Loucy (cell line): ENCODE results near the gene SNORC.

Experiments
- EZH2phosphoT487 ChIP-seq: fragments of 200-600 bp; IDR thresholded peaks from 2 replicates; pipeline ENCODE4 v1.6.1; 2018; ENCODE audit warnings: antibody characterized with exemption, mild to moderate bottlenecking, moderate library complexity, borderline replicate concordance
- TF ChIP-seq, protein P1 (sequence below): fragments of 200-600 bp; sonication (generic); conservative IDR thresholded peaks from 2 replicates; pipeline ENCODE4 v1.5.1; 2014; ENCODE audit warnings: mild to moderate bottlenecking, antibody characterized with exemption, low read length

DNA sequence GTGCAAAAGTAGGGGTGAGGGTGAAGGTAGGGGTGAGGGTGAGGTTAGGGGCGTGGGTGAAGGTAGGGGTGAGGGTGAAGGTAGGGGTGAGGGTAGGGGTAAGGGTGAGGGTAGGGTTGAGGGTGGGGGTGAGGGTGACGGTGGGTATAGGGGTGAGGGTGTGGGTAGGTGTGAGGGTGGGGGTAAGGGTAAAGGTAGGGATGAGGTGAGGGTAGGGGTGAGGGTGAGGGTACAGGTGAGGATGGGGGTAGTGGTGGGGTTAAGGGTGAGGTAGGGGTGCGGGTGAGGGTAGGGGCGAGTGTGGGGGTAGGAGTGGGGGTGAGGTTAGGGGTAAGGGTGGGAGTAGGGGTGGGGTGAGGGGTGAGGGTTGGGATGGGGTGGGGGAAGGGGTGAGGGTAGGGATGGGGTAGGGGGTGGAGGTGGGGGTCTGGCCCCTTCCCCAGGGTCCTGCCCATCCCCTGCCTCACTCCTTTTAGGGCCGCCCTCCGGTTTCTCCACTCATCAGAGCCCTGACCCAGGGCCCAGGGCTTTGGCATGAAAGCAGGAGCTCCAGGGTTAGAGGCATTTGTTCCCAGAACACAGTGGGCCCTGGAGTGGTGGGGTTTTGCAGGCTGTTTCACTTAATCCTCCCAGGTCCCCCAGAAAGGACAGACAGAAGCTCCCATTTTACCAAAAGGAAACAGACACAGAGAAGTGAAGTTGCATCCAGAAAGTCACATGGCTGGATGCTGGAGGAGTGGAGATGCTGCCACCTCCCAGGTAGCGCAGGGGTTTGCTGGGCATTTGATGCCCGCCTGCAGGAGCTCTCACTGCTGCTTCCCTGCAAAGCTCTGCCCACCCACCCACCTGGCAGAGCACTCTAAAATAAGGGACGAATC is 26.9 kb downstream of the SNORC start:
- TF ChIP-seq EZH2phosphoT487: no peak
- TF ChIP-seq, protein P1, sequence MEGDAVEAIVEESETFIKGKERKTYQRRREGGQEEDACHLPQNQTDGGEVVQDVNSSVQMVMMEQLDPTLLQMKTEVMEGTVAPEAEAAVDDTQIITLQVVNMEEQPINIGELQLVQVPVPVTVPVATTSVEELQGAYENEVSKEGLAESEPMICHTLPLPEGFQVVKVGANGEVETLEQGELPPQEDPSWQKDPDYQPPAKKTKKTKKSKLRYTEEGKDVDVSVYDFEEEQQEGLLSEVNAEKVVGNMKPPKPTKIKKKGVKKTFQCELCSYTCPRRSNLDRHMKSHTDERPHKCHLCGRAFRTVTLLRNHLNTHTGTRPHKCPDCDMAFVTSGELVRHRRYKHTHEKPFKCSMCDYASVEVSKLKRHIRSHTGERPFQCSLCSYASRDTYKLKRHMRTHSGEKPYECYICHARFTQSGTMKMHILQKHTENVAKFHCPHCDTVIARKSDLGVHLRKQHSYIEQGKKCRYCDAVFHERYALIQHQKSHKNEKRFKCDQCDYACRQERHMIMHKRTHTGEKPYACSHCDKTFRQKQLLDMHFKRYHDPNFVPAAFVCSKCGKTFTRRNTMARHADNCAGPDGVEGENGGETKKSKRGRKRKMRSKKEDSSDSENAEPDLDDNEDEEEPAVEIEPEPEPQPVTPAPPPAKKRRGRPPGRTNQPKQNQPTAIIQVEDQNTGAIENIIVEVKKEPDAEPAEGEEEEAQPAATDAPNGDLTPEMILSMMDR: no peak
